Keratinocyte (primary cell): Measurements from ENCODE around the gene IARS2.

Experiments
- EZH2 ChIP-seq: IDR thresholded peaks from one replicate; pipeline ENCODE4 v1.6.1; 2012; ENCODE audit warnings: inconsistent platforms, mild to moderate bottlenecking, low read length, moderate library complexity
- TF ChIP-seq, protein P1 (sequence below), 3 experiments: IDR thresholded peaks in 1 of 3; conservative IDR thresholded peaks in 1 of 3; optimal IDR thresholded peaks in 1 of 3; 2 replicates in 2 of 3; 3 replicates in 1 of 3; pipeline versions ENCODE3 to v1.5.1; 2011; ENCODE audit warnings: low read length in 3 of 3, mild to moderate bottlenecking in 3 of 3, moderate library complexity in 2 of 3, control low read depth in 1 of 3, inconsistent platforms in 1 of 3; ENCODE audit not compliant: insufficient read depth in 2 of 3; ENCODE audit errors: extremely low read depth in 1 of 3

DNA sequence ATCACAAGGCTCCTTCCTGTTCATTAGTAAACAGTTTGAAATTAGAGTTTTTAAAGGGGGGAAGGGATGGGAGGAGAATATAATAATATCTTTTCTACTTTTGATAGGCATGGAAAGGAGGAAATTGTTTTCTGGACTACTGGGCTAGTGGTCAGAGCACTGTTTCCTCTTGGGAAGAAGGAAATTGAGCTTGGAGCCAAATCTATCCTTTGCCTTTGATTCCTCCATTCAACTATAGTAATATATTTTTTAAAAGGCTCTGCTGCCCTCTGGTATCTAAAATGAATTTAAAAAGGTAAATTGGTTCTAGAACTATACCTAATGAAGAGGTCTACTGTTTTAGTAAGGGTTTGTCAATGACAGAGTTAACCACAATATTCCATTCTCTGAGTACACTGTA is 5.9 kb downstream of the IARS2 start:
- TF ChIP-seq, protein P1, sequence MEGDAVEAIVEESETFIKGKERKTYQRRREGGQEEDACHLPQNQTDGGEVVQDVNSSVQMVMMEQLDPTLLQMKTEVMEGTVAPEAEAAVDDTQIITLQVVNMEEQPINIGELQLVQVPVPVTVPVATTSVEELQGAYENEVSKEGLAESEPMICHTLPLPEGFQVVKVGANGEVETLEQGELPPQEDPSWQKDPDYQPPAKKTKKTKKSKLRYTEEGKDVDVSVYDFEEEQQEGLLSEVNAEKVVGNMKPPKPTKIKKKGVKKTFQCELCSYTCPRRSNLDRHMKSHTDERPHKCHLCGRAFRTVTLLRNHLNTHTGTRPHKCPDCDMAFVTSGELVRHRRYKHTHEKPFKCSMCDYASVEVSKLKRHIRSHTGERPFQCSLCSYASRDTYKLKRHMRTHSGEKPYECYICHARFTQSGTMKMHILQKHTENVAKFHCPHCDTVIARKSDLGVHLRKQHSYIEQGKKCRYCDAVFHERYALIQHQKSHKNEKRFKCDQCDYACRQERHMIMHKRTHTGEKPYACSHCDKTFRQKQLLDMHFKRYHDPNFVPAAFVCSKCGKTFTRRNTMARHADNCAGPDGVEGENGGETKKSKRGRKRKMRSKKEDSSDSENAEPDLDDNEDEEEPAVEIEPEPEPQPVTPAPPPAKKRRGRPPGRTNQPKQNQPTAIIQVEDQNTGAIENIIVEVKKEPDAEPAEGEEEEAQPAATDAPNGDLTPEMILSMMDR (optimal IDR thresholded peaks at IDR 0.05 in 1 of 3, IDR thresholded peaks at IDR 0.05 in 1 of 3, conservative IDR thresholded peaks at IDR 0.05 in 1 of 3; ENCODE audit: extremely low read depth in 1 of 3, insufficient read depth in 2 of 3, low read length in 3 of 3): no peak
- TF ChIP-seq EZH2: no peak
